GM10248 (cell line): ENCODE data around the gene USP47.

Source experiments
- CTCF ChIA-PET: fragments of 300-600 bp; sonication (Branson Sonifier 250); formaldehyde crosslinking; extraction: SDS; loops from one replicate; lab custom pipeline; 2021; ENCODE audit warnings: antibody characterized with exemption; lab: Yijun Ruan, JAX
- POLR2A ChIA-PET: fragments of 350-650 bp; sonication (Branson Sonifier 250); formaldehyde crosslinking; extraction: SDS; loops from one replicate; lab custom pipeline; 2020; ENCODE audit warnings: antibody characterized with exemption; lab: Yijun Ruan, JAX
- DNase-seq: peaks from one replicate; pipeline ENCODE4 v3.0.0; 2012; ENCODE audit errors: extremely low spot score
- TF ChIP-seq, protein P1 (sequence below): IDR thresholded peaks from 2 replicates; pipeline ENCODE4 v1.5.1; 2012; ENCODE audit warnings: mild to moderate bottlenecking, low read depth; ENCODE audit errors: extremely low read depth, missing control alignments, control extremely low read depth

The USP47 gene

DNA sequence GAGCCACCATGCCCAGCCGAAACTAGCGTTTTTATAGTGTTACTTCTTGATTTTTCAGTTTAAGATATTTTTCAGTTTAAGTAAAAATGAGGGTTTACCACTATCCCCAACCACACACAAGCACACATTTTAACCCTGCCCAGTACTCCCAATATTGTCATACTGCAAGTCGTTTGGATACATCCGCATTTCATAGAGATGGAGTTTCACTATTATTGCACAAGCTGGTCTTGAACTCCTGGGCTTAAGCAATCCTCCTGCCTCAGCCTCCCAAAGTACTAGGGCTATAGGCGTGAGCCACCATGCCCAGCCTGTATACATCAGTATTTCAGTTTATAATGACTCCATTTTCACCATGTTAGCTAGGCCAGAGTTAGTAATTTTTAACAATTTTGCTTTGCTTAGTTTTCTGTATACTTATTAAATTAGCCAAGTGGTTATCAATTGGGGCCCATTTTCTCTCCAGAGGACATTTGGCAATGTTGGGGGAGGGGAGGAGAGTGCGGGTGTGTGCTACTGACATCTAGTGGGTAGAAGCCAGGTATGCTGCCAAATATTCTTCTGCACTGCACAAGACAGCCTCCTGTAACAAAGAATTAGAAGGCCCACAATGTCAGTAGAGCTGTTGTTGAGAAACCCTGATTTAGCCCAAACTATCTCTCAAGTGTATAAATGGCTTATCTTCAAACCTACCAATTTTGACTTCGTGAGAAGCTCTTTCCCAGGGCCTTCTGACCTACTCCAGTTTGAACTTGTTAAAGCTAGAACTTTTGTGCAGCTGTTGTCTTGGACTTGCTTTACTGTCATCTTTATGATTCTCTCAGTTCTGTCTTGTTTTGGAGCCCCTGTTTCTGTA lies 7.3 kb downstream of the USP47 start:
- CTCF ChIA-PET: interaction anchor here (0.7 to 2.5 kb wide), 18 partner anchors 8 to 388 kb away, joined by 3 to 18 read pairs (median 5); no protein-coding TSS in a partner anchor
- DNase-seq: peak; percentile 38
- POLR2A ChIA-PET: no interaction called here
- TF ChIP-seq, protein P1, sequence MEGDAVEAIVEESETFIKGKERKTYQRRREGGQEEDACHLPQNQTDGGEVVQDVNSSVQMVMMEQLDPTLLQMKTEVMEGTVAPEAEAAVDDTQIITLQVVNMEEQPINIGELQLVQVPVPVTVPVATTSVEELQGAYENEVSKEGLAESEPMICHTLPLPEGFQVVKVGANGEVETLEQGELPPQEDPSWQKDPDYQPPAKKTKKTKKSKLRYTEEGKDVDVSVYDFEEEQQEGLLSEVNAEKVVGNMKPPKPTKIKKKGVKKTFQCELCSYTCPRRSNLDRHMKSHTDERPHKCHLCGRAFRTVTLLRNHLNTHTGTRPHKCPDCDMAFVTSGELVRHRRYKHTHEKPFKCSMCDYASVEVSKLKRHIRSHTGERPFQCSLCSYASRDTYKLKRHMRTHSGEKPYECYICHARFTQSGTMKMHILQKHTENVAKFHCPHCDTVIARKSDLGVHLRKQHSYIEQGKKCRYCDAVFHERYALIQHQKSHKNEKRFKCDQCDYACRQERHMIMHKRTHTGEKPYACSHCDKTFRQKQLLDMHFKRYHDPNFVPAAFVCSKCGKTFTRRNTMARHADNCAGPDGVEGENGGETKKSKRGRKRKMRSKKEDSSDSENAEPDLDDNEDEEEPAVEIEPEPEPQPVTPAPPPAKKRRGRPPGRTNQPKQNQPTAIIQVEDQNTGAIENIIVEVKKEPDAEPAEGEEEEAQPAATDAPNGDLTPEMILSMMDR: peak; percentile 67

DNA sequence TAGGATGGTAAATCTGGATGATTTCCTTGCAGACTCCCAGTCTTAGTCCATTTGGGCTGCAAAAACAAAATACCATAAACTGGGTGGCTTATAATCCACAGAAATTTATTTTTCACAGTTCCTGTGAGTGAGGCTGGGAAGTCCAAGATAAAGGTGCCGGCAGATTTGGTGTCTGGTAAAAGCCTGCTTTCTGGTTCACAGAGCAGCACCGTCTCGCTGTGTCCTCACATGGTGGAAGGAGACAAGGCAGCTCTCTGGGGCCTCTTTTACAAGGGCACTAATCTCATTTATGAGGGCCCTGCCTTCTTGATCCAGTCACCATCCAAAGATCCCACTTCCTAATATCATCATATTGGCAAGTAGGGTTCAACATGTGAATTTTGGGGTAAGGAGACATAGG lies 8.9 kb downstream of the USP47 start:
- POLR2A ChIA-PET: no interaction called here
- DNase-seq: no peak
- CTCF ChIA-PET: interaction anchor here (0.8 to 2.5 kb wide), 4 partner anchors 10 to 43 kb away, joined by 3 to 13 read pairs (median 6); no protein-coding TSS in a partner anchor
- TF ChIP-seq, protein P1: no peak

DNA sequence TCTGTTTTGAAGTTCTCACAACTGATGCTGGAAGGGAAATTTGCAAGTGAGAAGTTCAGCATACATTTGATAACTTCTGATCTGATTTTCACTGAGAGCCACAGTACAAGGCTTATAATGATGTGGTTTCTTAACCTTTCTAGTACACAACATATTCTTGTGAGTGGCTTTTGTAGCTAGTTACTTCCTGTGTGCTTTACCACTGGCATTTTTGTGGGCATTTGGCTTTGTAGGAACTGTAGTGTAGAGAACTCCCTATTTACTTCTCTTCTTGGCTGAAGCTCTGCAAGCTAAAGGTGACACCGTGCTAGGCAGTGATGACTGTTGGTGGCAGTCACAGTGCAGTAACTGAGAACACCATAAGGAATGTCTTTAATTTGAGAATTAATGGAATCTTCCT lies 14.9 kb downstream of the USP47 start:
- TF ChIP-seq, protein P1: no peak
- no peak for DNase-seq
- POLR2A ChIA-PET: no interaction called here
- CTCF ChIA-PET: interaction anchor here (1.1 to 1.5 kb wide), 4 partner anchors 9 to 55 kb away, joined by 3 to 6 read pairs (median 3); no protein-coding TSS in a partner anchor

DNA sequence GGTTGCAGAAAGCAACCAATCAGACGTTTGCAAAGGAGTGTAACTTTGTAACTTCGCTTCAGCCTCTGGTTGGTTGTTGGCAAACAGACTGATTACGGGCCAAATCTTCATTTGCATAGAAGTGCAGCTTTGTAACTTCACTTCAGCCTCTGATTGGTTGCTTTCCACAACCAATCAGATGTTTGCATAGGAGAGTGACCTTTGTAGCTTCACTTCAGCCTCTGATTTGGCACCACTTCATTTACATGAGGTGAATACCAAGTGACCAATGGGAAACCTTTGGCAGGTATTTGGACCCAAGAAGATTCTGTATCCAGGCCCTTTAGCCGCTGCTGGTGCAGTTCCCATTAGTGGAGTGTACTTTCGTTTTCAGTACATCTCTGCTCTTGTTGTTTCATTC lies 16.0 kb downstream of the USP47 start:
- ChIA-PET CTCF (interaction anchor here (1.4 to 1.9 kb wide), 2 partner anchors 10 to 19 kb away, joined by 4 to 6 read pairs; no protein-coding TSS in a partner anchor), POLR2A (no interaction called here)
- TF ChIP-seq, protein P1: no peak
- no peak for DNase-seq

DNA sequence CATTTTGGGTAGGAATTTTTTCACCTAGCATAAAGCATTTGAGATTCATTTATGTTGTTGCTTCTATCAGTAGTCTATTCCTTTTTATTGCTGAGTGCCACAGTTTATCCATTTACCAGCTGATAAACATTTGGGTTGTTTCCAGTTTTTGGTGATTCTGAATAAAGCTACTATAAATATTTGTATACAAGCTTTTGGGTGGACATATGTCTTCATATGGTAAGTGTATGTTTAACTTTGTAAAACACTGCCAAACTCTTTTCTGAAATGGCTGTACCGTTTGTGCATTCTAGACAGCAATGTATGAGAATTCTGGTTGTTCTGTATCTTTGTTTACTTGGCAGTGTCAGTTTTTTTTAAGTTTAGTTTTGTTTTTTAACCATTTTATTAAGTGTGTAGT lies 16.9 kb downstream of the USP47 start:
- TF ChIP-seq, protein P1: no peak
- CTCF ChIA-PET: interaction anchor here (1.8 to 2.9 kb wide), 3 partner anchors 9 to 18 kb away, joined by 4 to 18 read pairs (median 8); partner anchors contain the start of gene USP47
- POLR2A ChIA-PET: no interaction called here
- DNase-seq: no peak

DNA sequence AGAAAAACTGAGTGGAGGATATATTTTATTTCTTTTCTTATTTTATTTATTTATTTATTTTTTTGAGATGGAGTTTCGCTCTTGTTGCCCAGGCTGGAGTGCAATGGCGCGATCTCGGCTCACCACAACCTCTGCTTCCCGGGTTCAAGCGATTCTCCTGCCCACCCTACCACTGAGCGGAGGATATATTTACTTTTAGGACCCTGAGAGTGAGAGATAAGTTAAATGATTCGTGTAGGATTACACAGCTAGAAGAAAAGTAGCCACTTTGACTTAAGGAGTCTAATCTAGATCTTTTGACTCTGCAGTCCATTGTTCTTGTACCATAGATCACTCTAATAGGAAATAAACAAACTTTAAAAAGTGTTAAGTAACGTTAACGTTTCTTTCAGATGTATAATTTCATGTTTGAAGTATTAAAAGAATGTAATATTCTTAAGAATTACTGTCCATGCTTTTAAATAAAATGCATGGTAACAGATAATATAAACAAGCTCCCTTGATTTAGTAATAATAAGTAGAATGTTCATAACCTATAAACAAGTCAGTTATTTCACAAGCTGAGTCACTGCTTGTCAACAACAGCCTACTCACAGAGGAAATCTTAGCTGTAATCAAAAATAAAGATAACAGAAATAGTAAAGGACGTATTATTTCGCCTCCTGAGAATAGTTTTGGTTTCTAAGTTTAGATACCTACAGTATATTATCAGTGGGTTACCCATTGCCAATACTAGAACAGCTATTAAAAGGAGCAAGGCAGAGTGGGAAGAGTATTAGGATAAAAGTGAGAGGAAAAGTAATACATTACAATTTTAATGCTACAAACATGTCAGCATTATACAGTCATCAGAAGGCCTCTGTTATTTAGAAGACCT lies 18.6 kb downstream of the USP47 start:
- TF ChIP-seq, protein P1: no peak
- CTCF ChIA-PET: interaction anchor here (0.9 to 2.9 kb wide), 4 partner anchors 10 to 18 kb away, joined by 3 to 18 read pairs (median 8); partner anchors contain the start of gene USP47
- no peak for DNase-seq
- POLR2A ChIA-PET: no interaction called here
